Stimulated activated CD8-positive, alpha-beta memory T cell treated with anti-CD3 and anti-CD28 coated beads, Interleukin-4, amount 100 ng/mL, for 1 hour (primary cell): ENCODE data around the gene AGMO.
"Not testable (repeated sequence)": the region's sequence is repeated elsewhere in the genome, so short reads cannot be mapped to it uniquely, and the experiment has no call there.

Source experiments
- DNase-seq, 2 donors: peaks; one replicate each; pipeline ENCODE4 v3.0.0-alpha.2; 2020; ENCODE audit warnings: low read depth in 2 of 2, low spot score in 1 of 2

Gene AGMO

DNA sequence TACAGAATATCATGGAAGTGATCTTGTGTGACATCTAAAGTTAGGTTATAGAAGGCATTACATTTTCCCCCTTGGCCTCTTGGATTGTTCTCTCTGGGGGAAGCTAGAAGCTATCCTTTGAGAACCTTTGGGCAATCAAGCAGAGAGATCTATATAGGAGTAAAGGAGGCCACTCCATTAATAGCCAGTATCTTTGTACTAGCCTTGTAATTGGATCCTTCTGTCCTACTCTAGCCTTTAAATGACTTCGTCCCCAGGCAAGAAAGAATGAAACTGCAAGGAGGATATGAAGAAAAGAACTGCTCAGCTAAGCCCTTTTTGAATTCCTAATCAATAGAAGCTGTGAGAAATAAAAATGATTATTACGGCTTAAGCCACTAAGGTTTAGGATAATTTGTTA, 230.9 kb downstream of the AGMO start:
- DNase-seq, result no peak

GRCh38 chr7:15327001-15327400, 234.8 kb downstream of the AGMO start:
- DNase-seq, result no peak

DNA sequence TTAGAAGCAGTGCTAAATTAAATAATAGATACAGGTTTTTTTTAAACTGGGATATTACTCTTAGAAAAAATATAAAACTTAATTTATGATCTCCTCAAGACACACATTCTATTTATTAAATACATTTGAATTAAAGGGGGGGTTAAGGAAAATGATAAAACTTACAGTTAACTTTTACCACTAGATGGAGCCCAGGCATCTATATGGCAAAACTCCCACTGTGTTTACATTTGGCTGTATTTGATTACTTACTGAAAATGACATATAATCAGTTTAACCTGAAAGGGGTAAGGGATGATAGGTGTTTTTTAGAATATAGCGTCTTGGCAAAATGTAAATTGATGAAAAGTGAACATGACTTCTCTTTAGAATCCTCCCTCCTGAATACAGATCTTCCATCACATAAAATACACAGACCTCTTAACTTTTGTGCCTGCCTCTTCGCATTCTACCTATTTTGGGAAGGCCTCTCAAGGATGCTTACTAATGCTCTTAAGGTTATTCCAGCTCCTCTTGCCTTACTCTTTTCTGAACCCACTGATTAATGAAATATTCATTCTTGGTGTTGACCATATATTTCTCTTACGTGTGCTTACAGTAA, 235.7 kb downstream of the AGMO start:
- DNase-seq, result no peak

DNA sequence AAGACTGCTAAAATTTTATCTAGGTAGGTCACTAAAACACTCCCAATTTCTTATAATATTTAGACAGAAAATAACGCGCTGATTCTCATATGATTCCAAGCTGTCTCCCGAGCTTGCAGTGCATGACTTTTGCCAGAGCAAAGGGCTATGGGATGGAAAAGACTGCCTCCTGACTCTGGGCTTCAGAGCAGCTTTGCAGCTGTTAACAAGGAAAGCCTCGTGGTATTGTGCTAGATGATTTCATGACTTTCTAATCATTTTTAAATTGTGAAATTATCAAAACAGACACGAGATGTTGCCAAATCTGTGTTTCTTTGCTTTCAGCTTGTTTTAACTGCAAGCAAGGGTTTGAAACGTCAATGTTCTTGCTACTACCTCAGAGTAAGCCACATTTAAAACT, 238.3 kb downstream of the AGMO start:
- DNase-seq, result no peak

- DNase-seq, result no peak
Observed at GRCh38 chr7:15317215-15317614, 244.6 kb downstream of the AGMO start.

- DNase-seq, result no peak
Observed at GRCh38 chr7:15315678-15316077, 246.1 kb downstream of the AGMO start.

- no peak for DNase-seq
Observed at GRCh38 chr7:15314922-15315321, 246.9 kb downstream of the AGMO start.

DNA sequence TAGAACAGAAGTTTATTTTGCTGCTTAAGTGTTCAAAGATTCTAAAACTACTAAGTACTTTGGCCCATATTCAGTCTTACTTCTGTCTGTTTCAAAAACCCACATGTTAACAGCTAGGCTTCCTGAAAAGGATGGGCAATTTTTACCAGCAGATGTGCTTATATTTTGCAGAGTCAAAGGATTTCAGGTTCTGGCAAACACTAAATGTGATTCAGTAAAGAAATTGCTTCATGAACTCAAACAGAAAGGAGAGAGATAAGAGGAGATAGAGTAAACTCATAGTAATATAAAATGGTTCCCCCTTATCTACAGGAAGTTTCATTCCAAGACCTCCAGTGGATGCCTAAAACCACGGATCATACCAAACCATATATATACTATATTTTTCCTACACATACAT, 248.5 kb downstream of the AGMO start:
- DNase-seq, result no peak

DNA sequence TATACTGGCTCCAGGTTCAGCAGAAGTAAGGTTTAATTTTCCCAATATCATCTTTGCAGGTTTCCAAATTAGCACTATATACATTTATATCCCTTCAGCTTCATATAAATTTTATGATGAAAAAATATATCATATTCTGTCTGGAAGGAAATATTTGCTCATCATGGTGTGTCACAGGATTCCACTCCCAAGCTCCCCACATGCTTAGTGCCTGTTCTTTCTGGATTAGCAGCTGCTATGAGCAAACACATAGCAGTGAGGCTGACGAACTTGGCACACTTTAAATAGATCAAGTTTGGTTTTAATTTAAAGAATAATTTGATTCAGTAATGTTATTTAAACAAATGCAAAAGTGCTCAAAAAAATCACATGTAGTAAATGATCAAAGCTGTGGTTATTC, 251.9 kb downstream of the AGMO start:
- DNase-seq, result no peak

DNA sequence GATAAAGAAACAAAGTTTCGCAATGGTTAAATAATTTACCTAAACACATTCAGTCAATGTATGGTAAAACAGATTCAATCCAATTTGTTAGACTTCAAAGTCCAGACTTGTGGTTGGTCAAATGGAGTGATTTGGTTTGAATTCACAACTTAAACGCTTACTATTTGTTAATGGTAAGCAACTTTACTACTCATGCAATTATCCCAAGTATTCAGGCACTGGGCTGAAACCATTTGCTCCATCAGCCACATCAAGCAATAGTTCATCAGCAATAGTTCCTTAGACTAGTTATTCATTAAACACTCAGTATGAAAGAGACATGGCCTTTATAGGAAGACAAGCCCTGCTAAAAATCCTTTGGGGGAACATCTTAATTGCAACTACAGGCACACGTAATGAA, 253.0 kb downstream of the AGMO start:
- DNase-seq, result no peak

DNA sequence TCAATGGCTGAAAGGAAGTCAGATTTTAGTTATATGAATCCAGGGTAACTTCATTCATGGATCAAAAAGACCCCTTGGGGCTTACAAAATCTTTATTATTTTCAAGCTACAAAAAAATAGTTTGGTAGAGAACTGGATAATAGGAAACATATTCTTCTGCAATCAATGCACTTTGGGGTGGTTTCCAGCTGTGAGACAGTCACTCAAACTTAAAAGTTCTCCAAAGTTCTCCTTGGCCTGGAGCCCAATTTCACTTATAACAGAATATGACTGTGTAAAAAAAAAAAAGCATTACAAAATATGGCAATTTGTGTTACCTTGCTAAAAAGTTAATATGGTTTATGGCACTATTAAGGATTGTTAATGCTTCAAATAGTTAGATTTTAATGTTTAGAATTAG, 255.5 kb downstream of the AGMO start:
- DNase-seq, result no peak

DNA sequence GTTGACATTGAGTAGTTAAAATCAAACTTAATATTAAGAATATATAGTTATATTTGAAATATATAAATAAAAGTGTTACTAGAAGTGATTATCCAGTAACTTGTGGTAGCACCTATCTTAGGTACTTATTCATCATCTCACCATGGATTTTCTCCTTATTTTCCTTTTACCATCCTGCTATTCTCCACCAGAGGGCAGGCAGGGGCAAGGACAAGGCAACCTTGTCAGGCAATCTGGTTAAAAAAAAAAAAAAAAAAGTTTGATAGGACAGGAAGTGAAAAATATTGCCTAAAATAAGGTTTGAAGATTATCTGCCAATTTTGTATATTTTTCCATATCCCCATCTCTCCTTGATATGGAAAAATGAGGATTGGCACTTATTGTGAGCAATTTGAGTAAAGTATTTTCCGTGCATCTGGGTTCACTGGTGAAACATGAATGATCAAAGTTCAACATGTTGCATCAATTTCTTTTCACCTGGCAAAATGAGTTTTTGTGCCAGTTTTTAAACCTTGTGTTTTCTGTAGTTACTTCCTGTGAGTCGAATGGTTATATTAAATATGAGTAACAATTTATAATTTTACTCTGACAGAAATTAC, 256.7 kb downstream of the AGMO start:
- no peak for DNase-seq

DNA sequence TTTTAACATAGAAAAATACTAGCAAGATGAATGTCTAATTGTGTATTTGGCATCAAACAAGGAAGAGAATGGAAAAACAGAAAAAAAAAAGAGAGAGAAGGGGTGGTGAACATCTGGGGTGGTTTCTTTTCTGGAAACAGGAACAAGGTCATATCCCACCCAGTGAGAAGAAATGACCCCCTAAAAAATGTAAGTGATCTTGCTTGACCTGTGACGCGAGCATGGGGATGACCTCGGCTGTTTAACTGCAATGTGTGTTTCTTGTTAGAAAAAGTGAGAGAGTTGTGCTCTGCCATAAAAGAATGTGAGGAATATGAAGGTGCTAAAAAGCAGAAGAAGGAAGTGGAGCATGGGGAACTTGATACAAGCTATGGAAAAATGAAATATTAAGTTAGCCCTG, 258.5 kb downstream of the AGMO start:
- no peak for DNase-seq

DNA sequence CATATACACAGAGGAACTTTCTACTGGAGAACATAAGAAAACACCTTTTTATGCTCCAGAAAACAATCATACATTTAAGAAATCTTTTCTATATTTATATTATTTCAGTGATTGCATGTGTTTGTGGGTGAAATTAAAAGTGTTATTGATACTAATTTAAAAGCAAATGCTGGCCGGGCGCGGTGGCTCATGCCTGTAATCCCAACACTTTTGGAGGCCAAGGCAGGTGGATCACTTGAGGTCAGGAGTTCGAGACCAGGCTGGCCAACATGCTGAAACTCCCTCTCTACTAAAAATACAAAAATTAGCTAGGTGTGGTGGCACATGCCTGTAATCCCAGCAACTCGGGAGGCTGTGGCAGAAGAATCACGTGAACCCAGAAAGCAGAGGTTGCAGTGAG, 260.8 kb downstream of the AGMO start:
- DNase-seq, result not testable (repeated sequence)

GRCh38 chr7:15292138-15292537, 269.7 kb downstream of the AGMO start:
- no peak for DNase-seq

- no peak for DNase-seq
Observed at GRCh38 chr7:15291699-15292098, 270.1 kb downstream of the AGMO start.

GRCh38 chr7:15288741-15289140, 273.1 kb downstream of the AGMO start:
- DNase-seq, result no peak

DNA sequence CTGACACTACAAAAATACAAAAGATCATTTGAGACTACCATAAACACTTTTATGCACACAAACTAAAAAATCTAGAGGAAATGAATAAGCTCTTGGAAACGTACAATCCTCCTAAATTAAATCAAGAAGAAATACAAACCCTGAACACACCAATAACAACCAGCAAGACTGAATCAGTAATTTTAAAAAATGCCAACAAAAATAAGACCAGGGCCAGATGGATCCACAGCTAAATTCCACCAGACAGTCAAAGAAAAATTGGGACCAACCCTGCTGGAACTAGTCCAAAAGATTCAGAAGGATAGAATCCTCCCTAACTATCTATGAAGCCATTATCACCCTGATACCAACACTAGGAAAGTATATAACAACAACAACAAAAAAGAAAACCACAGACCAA, 277.4 kb downstream of the AGMO start:
- no peak for DNase-seq

GRCh38 chr7:15280078-15280733, 281.6 kb downstream of the AGMO start:
- no peak for DNase-seq

GRCh38 chr7:15279640-15280039, 282.2 kb downstream of the AGMO start:
- no peak for DNase-seq

DNA sequence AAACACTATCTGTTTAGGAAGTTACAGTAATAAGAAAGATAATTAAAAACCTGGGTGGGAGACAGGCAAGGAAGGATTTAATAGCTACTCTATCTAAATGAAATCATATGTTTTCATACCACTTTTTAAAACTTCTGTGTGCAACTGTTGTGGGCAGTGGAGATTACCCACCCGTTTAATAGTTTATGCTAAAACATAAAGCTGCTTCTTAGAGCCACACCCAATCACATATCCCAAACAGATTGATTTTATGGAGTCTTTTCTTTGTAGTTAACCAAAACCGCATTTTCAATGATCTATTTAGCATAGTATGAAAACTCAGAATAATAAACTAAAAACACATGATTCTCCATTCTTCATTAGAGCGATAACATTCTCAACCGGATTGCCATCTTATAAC, 304.1 kb downstream of the AGMO start:
- DNase-seq, result no peak

DNA sequence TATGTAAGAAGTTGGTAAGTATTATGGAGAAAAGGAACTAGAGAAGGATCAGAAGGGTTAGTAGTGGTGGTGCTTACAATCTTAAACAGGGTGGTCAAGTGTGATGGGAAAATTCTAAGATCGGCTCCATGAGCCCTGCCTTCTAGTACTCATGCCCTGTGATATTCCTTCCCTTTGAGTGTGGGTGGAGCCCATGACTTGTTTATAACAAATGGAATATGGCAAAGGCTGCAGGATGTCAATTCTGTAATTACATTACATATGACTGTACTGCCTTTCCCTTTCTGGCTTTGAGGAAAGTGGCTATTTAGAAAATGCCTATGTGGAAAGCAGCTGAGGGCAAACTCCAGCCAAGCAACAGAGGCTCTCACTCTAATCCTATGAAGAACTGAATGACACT, 309.6 kb downstream of the AGMO start:
- no peak for DNase-seq

DNA sequence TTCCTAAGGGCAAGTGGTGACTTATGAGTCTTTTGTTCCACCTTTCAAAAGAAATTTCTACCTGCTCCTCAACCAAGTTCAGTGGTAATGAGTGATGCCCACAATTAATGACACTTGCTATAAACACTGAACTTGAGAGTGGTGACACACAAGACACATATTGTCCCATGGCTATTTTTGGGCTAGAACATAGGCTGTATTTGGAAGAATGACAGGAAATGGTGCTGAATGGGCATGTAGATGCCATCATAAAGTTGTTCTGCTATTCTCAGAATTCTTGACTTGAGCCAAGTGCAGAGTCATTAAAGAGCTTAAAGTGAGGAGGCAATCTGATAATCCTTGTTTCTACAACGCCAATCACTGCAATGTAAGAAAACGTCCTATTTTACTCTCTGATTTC, 313.3 kb downstream of the AGMO start:
- no peak for DNase-seq
